22Rv1 (cell line): ENCODE measurements around the gene PALLD.

ENCODE experiments used
- CTCF ChIP-seq: fragments of 450-650 bp; IDR thresholded peaks from 2 replicates; pipeline ENCODE4 v1.5.1; 2017; ENCODE audit warnings: mild to moderate bottlenecking
- ZFX ChIP-seq: fragments of 450-650 bp; IDR thresholded peaks from 2 replicates; pipeline ENCODE4 v1.6.1; 2017; ENCODE audit warnings: antibody characterized with exemption, borderline replicate concordance

GRCh38 chr4:168731006-168731636 is 234.3 kb downstream of the PALLD start:
- no peak for TF ChIP-seq CTCF
- no peak for TF ChIP-seq ZFX
